GM18498 (cell line): ENCODE results near the gene ZNF575.

ENCODE experiments used
- ATAC-seq: cut with Tn5 transposase; IDR thresholded peaks from one replicate; pipeline ENCODE4 v1.9.1; 2021; ENCODE audit warnings: mild to moderate bottlenecking, moderate library complexity; ENCODE audit not compliant: unreplicated experiment

The ZNF575 gene

DNA sequence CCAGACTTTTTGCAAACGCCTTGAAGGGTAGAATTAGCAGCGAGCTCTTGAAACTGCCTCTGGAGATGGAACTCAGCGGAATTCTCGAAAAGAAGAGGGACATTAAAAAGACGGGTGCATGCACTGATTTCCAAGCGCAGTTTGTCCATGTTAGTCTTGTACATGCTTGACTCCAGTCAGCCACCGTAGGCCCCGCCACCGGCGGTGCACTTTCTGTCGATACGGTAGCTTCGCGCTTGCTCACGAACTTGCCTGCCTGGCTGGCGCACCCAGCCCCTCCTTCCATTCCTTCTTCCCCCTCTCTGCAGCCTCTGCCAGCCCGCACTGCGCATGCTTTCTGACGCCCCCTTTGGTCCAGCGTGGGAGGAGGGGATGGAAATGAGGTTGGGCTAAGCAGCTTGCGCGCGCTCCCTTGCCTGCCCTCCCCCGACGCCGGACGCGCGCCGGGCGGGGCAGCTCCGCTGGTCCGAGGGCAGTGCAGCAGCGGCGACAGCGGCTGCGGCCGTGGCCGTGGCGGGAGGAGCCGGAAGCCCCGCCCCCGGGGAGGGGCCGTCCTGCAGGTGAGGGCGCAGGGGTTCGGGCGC, at the start of gene ZNF575:
TSS of gene ZNF575 (plus strand) at position 227 of the 584 bp plus-strand sequence. CDS start 1,235 bp downstream, outside the sequence.
- peak; percentile 65 for ATAC-seq

DNA sequence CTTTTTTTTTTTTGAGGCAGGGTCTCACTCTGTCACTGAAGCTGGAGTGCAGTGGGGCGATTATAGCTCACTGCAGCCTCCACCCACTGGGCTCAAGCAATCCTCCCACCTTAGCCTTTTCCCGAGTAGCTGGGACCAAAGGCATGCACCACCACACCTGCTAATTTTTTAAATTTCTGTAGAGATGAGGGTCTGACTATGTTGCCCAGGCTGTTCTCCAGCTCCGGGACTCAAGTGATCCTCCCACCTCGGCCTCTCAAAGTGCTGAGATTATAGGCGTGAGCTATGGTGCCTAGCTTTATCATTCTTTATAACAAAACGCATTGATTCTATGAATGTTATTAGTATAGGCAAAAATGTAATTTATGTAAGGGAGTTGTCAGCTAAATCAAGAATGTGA, 49.7 kb upstream of the ZNF575 start:
- no peak for ATAC-seq

DNA sequence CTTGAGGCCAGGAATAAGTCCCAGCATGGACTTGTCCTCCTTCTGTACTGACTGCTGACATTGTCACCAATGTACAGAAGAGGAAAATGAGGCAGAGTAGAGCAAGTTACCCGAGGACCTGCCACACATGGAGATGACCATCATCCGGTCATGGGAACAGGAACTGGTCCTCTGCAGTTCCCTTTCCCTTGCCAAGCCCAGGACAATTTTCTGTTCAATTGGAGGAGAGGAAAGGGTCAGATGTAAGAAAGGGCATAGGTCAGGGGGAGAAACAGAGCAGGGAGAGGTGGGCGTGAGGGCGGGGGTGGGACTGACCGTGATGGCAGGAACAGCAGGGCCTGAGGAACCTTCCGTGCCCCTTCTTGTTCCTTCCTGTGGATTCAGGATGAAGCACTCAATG, 47.0 kb upstream of the ZNF575 start:
- no peak for ATAC-seq

GRCh38 chr19:43486412-43486811, 46.6 kb upstream of the ZNF575 start:
- ATAC-seq: no peak

GRCh38 chr19:43488179-43488578, 44.8 kb upstream of the ZNF575 start:
- ATAC-seq: no peak

- no peak for ATAC-seq
Observed at GRCh38 chr19:43489310-43489709, 43.7 kb upstream of the ZNF575 start.

- no peak for ATAC-seq
Observed at GRCh38 chr19:43489979-43490599, 42.9 kb upstream of the ZNF575 start.

DNA sequence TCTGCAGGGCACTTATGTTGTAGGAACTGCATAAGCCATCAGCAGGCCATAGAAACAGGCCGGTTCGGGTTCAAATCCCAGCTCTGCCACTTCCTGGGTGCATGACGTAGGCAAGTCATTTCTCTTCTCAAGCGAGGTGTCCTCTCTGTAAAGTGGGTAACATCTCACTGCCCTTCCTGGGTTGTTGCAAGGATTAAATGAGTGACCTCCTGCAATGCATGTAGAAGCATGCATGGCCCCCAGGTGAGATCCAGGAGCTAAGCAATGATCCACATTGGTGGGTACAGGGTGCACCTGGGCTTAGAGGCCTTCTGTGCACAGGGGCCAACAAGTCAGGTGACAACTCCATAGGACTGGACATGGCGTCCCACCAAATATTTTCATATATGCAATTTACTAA, 42.2 kb upstream of the ZNF575 start:
- ATAC-seq: no peak

- no peak for ATAC-seq
Observed at GRCh38 chr19:43495082-43495481, 37.9 kb upstream of the ZNF575 start.

DNA sequence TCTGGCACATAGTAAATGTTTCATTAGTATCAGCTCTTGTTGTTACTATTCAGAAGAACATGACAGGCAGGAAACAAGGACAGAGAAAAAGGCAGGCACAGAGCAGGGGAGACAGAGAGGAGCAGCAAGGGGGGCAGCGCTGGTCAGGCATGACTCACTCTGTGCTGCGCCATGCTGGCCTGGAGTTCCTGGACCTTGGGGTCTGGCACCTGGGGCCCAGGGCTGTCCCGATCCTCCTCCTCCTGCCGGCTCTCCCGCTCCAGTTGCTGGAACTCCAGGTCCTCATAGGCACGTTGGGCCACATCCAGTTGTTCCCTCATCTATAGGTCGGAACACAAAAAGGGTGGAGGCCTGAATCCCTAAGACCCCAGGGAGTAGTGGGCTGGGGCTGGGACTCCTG, 36.0 kb upstream of the ZNF575 start:
- no peak for ATAC-seq

DNA sequence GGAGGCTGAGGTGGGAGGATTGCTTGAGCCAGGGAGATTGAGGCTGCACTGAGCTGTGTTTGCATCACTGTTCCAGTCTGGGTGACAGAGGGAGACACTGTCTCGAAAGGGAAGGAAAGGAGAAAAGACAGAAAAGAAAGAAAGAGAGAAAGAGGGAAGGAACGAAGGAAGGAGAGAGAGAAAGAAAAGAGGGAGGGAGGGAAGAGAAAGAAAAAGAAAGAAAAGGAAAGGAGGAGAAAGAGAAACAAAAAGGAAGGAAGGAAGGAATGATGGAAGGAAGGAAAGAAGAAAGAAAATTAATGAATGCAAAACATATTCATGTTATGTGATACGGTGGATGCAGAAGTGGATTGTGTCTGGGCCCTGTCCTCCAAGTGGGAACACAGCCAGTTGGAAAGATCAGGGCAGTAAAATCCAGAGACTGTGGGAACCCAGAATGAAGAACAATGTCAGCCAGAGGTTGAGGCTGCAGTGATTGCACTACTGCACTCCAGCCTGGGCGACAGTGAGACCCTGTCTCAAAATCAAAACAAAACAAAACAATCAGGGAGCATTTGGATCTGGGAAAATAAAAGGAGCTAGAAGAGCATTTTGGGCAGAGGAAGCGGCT, 34.6 kb upstream of the ZNF575 start:
- ATAC-seq: no peak

DNA sequence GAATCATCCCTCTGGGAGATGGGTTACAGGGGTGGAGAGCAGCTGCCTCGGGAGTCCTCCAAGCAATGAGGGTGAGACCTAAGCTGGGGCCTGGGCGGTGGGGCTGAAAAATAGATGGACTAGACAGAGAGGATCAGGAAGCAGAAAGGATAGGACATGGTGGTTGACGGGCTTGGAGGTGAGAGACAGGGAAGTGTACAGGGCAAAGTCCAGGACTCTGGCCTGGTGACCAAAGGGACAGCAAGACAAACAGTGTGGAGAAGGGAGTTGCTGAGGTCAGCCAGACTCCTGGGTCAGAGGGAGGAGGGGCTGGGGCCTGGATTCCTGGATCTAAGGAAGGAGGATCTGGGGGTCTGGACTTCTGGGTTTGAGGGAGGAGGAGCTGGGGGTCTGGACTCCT, 33.9 kb upstream of the ZNF575 start:
- no peak for ATAC-seq

DNA sequence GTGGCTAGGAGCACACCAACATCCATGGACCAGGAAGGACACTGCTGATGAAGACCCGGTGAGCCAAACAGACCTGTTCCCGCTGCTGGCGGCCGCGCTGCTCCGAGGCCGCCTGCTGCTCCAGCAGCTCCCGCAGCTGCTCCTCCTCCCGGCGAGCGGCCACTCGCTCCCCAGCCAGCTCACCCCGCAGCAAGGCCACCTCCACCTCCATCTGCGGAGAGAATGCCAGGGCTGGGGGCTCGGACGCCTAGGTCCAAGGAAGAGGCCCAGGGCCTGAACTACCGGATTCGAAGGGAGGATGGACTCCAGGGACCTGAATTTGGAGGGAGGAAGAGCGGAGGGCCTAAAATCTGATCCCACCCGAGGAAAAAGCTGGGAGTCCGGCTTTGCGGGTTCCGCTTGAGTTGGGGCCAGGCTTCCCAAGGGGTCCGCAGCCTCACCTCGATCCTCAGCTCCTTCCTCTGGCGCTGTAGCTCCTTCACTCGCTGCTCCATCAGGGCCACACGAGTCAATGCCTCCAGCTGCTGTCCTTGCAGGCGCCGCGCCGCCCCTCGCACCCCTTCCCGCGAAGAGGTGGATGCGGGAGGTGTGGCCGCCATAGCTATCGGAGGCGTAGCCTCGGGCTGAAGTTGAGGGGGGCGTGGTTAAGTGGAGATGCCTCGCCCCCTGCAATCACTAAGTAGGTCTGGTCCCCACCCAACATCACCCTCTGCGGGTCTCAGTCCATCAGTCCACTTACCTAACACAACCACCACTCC, 31.1 kb upstream of the ZNF575 start:
- no peak for ATAC-seq

- ATAC-seq: no peak
Observed at GRCh38 chr19:43502419-43502976, 30.5 kb upstream of the ZNF575 start.

GRCh38 chr19:43503501-43504425, 29.2 kb upstream of the ZNF575 start:
- peak; percentile 87 for ATAC-seq

DNA sequence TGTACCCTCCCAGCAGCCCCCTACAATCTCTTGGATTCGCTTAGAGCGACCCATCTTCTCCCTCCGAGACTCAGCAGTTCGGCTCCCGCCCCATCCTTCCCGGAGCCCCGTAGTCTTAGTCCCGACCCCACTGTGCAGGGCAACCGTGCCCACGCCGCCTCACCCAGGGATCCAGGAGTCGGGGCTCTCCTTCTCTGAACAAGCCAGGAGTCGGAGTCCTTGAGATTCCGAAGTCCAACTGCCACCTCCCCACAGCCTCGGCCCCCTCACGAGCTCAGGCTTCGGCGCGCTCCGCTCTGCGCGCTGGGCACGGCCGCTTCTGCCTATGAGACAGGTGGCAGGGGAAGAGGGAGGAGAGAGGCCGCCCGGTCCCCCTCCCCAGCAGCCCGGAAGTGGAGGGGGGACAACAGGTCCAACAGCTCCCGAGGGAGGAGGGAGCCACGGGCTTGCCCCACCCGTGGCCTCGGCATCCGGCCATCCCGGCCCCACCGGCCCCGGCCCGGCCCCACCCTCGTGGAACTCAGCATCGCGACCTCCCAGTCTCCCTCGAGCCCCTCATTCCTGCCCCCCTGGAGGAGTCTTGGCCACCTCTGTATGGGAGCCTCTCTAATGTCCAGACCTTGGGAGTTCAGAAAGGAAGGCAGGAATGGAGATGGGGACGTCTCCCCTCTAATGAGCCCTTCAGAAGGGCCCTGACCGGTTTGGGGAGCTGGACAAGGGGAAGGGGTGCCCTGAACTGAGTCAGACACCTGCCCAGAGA, 28.4 kb upstream of the ZNF575 start, which contains the start of gene PHLDB3:
TSS of gene PHLDB3 (minus strand) at position 321 of the 760 bp plus-strand sequence. CDS start 628 bp downstream, outside the sequence.
- peak; percentile 24 for ATAC-seq

- ATAC-seq: no peak
Observed at GRCh38 chr19:43505186-43505456, 27.9 kb upstream of the ZNF575 start.

DNA sequence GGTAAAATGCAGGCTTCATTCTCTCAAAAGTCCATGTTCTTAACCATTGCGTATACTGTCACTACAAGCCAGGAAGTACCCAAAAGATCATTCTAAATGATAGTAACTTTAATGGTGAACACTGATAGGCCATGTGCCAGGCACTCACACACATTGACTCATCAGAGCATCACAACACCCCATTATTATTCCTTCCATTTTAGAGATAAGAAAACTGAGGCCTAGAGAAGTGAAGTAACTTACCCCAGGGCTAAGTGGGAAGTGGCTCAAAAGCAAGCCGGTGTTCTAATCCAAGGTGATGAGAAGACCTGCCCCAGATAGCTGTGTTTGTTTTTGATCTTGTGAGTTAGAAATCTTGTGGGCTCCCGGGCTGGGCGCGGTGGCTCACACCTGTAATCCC, 27.0 kb upstream of the ZNF575 start:
- no peak for ATAC-seq

GRCh38 chr19:43506629-43507028, 26.4 kb upstream of the ZNF575 start:
- ATAC-seq: no peak

DNA sequence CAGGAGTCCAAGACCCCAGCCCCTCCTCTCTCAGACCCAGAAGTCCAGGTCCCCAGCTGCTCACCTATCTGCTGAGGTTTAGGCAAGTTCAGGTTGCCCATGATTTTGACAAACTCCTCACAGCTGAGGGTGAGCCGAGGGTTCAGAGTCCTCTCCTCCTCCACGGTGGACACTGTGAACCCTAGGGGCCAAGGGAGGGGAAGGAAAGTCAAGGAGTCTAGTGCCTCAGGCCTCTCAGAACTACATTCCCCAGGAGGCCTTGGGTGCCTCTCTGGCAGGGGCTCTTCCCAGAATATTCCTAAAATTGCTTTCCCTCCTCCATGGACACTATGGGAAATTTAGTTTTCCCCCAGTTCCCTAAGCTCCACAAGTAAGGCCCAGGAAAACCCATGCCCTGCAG, 25.1 kb upstream of the ZNF575 start:
- no peak for ATAC-seq
